Tibial artery (tissue), 4 donors: Measurements from ENCODE around the gene NR1D1.

Experiments
- DNase-seq, 2 donors: peaks; one replicate each; pipeline ENCODE4 v3.0.0-alpha.2; 2019
- H3K27ac ChIP-seq, 2 donors: fragments of 200-600 bp; sonication (generic) in 1 of 2; 1 replicate in 1 of 2; 2 replicates in 1 of 2; pipeline ENCODE4 v1.5.1; 2018 to 2019; ENCODE audit warnings: mild to moderate bottlenecking in 1 of 2
- H3K27me3 ChIP-seq, 2 donors: fragments of 200-600 bp; sonication (generic) in 1 of 2; one replicate each; pipeline versions ENCODE4 v1.5.1 to v1.6.0; 2016 to 2019
- H3K36me3 ChIP-seq, 3 donors: fragments of 200-600 bp; sonication (generic) in 2 of 3; one replicate each; pipeline ENCODE4 v1.5.1; 2016 to 2019; ENCODE audit warnings: mild to moderate bottlenecking in 2 of 3
- H3K4me1 ChIP-seq, 4 donors: fragments of 200-600 bp; sonication (generic) in 2 of 4; 1 replicate in 3 of 4; 2 replicates in 1 of 4; pipeline ENCODE4 v1.5.1; 2016 to 2019
- H3K4me3 ChIP-seq, 2 donors: fragments of 200-600 bp; sonication (generic) in 1 of 2; 1 replicate in 1 of 2; 2 replicates in 1 of 2; pipeline ENCODE4 v1.5.1; 2018 to 2019; ENCODE audit warnings: mild to moderate bottlenecking in 2 of 2
- H3K9me3 ChIP-seq, 3 donors: fragments of 200-600 bp; sonication (generic) in 1 of 3; one replicate each; pipeline ENCODE4 v1.5.1; 2016 to 2019
- intact Hi-C: fragments of 100-400 bp; cut with DNase I; formaldehyde crosslinking; loops from one replicate; pipeline ENCODE4 v1.15.0; 2023; ENCODE audit warnings: low total_unique reads
- TF ChIP-seq, protein P1 (sequence below), 2 experiments: fragments of 200-600 bp in 1 of 2; fragments of 450-650 bp in 1 of 2; IDR thresholded peaks; one replicate each; pipeline ENCODE4 v1.5.1; 2017 to 2019; ENCODE audit warnings: antibody characterized with exemption in 2 of 2, mild to moderate bottlenecking in 1 of 2, moderate library complexity in 1 of 2

NR1D1 gene

GRCh38 chr17:40090237-40091119, 9.9 kb downstream of the NR1D1 start:
- Histone ChIP-seq H3K4me1 (peaks cover 0 to 70% (median 50%) of the 10 kb centered on the region in 4 donors), H3K4me3 (no peak overlapping the region), H3K36me3 (peaks cover 81 to 100% (median 82%) of the 10 kb centered on the region in 3 donors), H3K9me3 (no peaks in the 10 kb centered on the region), H3K27me3 (no peaks in the 10 kb centered on the region), H3K27ac (peak overlapping the region; percentile 94 to 98)
- TF ChIP-seq, protein P1, sequence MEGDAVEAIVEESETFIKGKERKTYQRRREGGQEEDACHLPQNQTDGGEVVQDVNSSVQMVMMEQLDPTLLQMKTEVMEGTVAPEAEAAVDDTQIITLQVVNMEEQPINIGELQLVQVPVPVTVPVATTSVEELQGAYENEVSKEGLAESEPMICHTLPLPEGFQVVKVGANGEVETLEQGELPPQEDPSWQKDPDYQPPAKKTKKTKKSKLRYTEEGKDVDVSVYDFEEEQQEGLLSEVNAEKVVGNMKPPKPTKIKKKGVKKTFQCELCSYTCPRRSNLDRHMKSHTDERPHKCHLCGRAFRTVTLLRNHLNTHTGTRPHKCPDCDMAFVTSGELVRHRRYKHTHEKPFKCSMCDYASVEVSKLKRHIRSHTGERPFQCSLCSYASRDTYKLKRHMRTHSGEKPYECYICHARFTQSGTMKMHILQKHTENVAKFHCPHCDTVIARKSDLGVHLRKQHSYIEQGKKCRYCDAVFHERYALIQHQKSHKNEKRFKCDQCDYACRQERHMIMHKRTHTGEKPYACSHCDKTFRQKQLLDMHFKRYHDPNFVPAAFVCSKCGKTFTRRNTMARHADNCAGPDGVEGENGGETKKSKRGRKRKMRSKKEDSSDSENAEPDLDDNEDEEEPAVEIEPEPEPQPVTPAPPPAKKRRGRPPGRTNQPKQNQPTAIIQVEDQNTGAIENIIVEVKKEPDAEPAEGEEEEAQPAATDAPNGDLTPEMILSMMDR (IDR thresholded peaks at IDR 0.05): no peak
- intact Hi-C loops: loop anchor here (1.0 kb wide), 1 partner anchor 14 kb away; no protein-coding TSS in a partner anchor
- peak in 1 of 2 donors; percentile 28 for DNase-seq

DNA sequence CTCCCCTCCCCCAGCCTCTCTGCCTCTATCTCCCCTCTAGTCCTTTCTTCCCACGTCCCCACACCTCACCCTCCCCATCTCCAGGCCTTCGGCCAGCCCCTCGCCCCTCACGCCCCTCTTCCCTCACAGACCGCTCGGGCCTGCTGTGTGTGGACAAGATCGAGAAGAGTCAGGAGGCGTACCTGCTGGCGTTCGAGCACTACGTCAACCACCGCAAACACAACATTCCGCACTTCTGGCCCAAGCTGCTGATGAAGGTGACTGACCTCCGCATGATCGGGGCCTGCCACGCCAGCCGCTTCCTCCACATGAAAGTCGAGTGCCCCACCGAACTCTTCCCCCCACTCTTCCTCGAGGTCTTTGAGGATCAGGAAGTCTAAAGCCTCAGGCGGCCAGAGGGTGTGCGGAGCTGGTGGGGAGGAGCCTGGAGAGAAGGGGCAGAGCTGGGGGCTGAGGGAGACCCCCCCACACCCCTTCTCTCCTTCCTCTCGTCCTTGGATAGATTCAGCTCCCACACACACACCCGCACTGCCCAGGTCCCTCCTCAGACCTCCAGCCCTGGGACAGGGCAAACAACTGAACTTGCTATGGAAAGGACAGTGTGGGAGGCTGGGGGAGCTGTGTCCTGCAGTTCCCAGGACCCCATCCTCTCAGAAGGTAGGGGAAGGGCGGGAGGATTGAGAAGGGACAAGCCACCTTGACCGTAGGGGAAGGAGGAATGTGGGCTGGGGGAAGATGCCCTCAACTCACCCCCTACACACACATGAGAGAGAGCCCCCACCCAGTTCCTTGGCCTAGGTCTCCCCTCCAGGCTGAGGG, 11.1 kb downstream of the NR1D1 start:
- intact Hi-C loops: no loop called here
- Histone ChIP-seq H3K27ac (peak overlapping the region; percentile 94 to 98), H3K4me1 (peaks cover 0 to 58% (median 38%) of the 10 kb centered on the region in 4 donors), H3K9me3 (no peaks in the 10 kb centered on the region), H3K4me3 (no peak overlapping the region), H3K36me3 (peaks cover 81 to 100% (median 82%) of the 10 kb centered on the region in 3 donors), H3K27me3 (no peaks in the 10 kb centered on the region)
- TF ChIP-seq, protein P1 (IDR thresholded peaks at IDR 0.05): no peak
- DNase-seq: peak in 1 of 2 donors; percentile 26

DNA sequence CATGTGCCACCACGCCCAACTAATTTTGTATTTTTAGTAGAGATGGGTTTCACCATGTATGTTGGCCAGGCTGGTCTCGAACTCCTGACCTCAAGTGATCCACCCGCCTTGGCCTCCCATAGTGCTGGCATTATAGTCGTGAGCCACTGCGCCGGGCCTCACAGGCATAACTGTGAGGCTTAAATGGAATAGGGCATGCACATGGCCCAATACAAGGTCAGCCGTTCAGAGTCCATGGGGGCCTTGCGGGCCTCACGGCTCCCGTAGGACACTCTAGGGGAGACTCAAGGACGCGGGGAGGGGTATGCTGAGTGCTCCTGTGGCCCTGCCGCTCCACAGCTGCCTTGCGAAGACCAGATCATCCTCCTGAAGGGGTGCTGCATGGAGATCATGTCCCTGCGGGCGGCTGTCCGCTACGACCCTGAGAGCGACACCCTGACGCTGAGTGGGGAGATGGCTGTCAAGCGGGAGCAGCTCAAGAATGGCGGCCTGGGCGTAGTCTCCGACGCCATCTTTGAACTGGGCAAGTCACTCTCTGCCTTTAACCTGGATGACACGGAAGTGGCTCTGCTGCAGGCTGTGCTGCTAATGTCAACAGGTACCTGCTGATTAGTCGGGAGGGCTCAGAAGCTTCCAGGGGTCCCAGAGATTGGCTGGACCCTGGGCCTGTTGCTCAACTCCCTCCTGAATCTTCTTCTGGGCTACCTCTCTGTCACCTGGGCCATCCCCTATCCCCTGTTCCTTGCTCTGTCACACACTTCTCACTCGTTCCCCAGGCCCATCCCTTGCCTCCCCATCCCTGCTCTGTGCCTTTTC, 12.3 kb downstream of the NR1D1 start:
- no peaks in the 10 kb centered on the region for H3K27me3 ChIP-seq
- no peaks in the 10 kb centered on the region for H3K9me3 ChIP-seq
- no peak overlapping the region for H3K27ac ChIP-seq
- peaks cover 79 to 100% (median 81%) of the 10 kb centered on the region in 3 donors for H3K36me3 ChIP-seq
- no peak for DNase-seq
- H3K4me3 ChIP-seq: no peak overlapping the region
- peaks cover 0 to 55% (median 27%) of the 10 kb centered on the region in 4 donors for H3K4me1 ChIP-seq
- TF ChIP-seq, protein P1 (IDR thresholded peaks at IDR 0.05): no peak
- intact Hi-C loops: no loop called here

GRCh38 chr17:40087049-40087794, 13.2 kb downstream of the NR1D1 start:
- DNase-seq: peak in 1 of 2 donors; percentile 18
- intact Hi-C loops: no loop called here

More at GRCh38 chr17:40087049-40087794, 13.2 kb downstream of the NR1D1 start:
- TF ChIP-seq, protein P1 (IDR thresholded peaks at IDR 0.05): no peak
- H3K4me3 ChIP-seq: no peak overlapping the region
- H3K27me3 ChIP-seq: no peaks in the 10 kb centered on the region
- peaks cover 70 to 95% (median 74%) of the 10 kb centered on the region in 3 donors for H3K36me3 ChIP-seq
- H3K4me1 ChIP-seq: peaks cover 0 to 50% (median 18%) of the 10 kb centered on the region in 4 donors
- H3K9me3 ChIP-seq: no peaks in the 10 kb centered on the region
- peak overlapping the region in 1 of 2 donors; percentile 42 for H3K27ac ChIP-seq
